Endothelial cell (in vitro differentiated cells): ENCODE results near the gene ANO6. TPM values are rescaled to one million over a fixed set of nuclear protein-coding genes. Genes with fewer than 3 reads are reported as not detected.
"Not testable (repeated sequence)": the region's sequence is repeated elsewhere in the genome, so short reads cannot be mapped to it uniquely, and the experiment has no call there.

ENCODE experiments used
- DNase-seq: peaks from one replicate; pipeline ENCODE4 v3.0.0; 2021; ENCODE audit warnings: low spot score
- H3K27ac Mint-ChIP-seq: one replicate; pipeline ENCODE4 v1.8.0; 2021; ENCODE audit warnings: mixed read lengths, inconsistent platforms; ENCODE audit not compliant: unreplicated experiment
- H3K27me3 Mint-ChIP-seq: one replicate; pipeline ENCODE4 v1.8.0; 2021; ENCODE audit warnings: mild to moderate bottlenecking, moderate library complexity, mixed read lengths, inconsistent platforms; ENCODE audit not compliant: unreplicated experiment
- H3K36me3 Mint-ChIP-seq: one replicate; pipeline ENCODE4 v1.8.0; 2021; ENCODE audit warnings: mild to moderate bottlenecking, low read depth, mixed read lengths, inconsistent platforms; ENCODE audit not compliant: unreplicated experiment
- H3K4me1 Mint-ChIP-seq: one replicate; pipeline ENCODE4 v1.8.0; 2021; ENCODE audit warnings: mild to moderate bottlenecking, mixed read lengths, inconsistent platforms; ENCODE audit not compliant: unreplicated experiment
- H3K4me3 Mint-ChIP-seq: one replicate; pipeline ENCODE4 v1.8.0; 2021; ENCODE audit warnings: mild to moderate bottlenecking, mixed read lengths, inconsistent platforms; ENCODE audit not compliant: unreplicated experiment
- H3K9me3 Mint-ChIP-seq: one replicate; pipeline ENCODE4 v1.8.0; 2021; ENCODE audit warnings: mixed read lengths, inconsistent platforms; ENCODE audit not compliant: unreplicated experiment
- CTCF ChIP-seq: fragments of 200-600 bp; sonication (generic); IDR thresholded peaks from one replicate; pipeline ENCODE4 v1.5.0; 2021; ENCODE audit warnings: antibody characterized with exemption; ENCODE audit not compliant: unreplicated experiment
- total RNA-seq: library from RNA; stranded (reverse); fragmentation: NEBNext Ultra II Directional; extraction: Animal tissue kit (Norgen Biotek cat#: 25700); gene quantifications from one replicate; pipeline ENCODE4 v1.2.1, GENCODE V29; 2021; ENCODE audit not compliant: unreplicated experiment

Gene ANO6
- total RNA-seq, 1 donor from 2014 or later, result 50.8 TPM

GRCh38 chr12:45314770-45315169 is 98.9 kb downstream of the ANO6 start:
- Mint-ChIP-seq H3K27ac (no peak overlapping the region), H3K9me3 (no peaks in the 10 kb centered on the region), H3K4me3 (no peak overlapping the region), H3K36me3 (peaks cover 17% of the 10 kb centered on the region), H3K4me1 (no peaks in the 10 kb centered on the region), H3K27me3 (peaks cover 3% of the 10 kb centered on the region)
- DNase-seq, result no peak
- no peak for TF ChIP-seq CTCF

DNA sequence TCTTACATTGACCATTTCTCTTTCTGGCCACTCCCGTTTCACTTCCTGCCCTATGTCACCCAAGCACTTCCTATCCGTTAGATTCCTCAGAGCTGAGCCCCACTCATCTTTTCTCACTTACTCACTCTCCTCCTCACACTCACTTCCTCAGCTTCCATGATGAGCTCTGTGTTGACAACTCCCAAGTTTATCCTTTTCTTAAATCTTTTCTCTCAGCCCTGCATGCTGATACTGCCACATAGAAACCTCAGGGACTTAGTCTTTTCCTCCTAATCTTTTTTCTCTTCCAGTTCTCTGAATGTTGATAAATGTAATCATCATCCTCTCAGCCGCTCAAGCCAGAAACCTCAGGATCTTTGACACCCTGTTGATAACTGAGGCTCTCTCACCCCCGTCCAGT is 99.6 kb downstream of the ANO6 start:
- peaks cover 17% of the 10 kb centered on the region for H3K36me3 Mint-ChIP-seq
- DNase-seq, result no peak
- no peaks in the 10 kb centered on the region for H3K4me1 Mint-ChIP-seq
- H3K27me3 Mint-ChIP-seq, result peaks cover 3% of the 10 kb centered on the region
- H3K27ac Mint-ChIP-seq, result no peak overlapping the region
- no peak for TF ChIP-seq CTCF
- H3K9me3 Mint-ChIP-seq, result no peaks in the 10 kb centered on the region
- H3K4me3 Mint-ChIP-seq, result peak overlapping the region; percentile 20

DNA sequence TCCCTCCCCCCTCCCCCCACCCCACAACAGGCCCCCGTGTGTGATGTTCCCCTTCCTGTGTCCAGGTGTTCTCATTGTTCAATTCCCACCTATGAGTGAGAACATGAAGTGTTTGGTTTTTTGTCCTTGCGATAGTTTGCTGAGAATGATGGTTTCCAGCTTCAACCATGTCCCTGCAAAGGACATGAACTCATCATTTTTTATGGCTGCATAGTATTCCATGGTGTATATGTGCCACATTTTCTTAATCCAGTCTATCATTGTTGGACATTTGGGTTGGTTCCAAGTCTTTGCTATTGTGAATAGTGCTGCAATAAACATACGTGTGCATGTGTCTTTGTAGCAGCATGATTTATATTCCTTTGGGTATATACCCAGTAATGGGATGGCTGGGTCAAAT is 101.4 kb downstream of the ANO6 start:
- H3K27me3 Mint-ChIP-seq, DNase-seq, H3K27ac Mint-ChIP-seq, H3K4me3 Mint-ChIP-seq, H3K4me1 Mint-ChIP-seq, H3K9me3 Mint-ChIP-seq: not testable (repeated sequence)
- H3K36me3 Mint-ChIP-seq, result peaks cover 17% of the 10 kb centered on the region

GRCh38 chr12:45322810-45323209 is 106.9 kb downstream of the ANO6 start:
- Mint-ChIP-seq H3K4me3 (no peak overlapping the region), H3K27me3 (no peaks in the 10 kb centered on the region), H3K9me3 (no peaks in the 10 kb centered on the region), H3K36me3 (no peaks in the 10 kb centered on the region), H3K27ac (no peak overlapping the region), H3K4me1 (peaks cover 1% of the 10 kb centered on the region)
- no peak for DNase-seq
- TF ChIP-seq CTCF, result no peak

DNA sequence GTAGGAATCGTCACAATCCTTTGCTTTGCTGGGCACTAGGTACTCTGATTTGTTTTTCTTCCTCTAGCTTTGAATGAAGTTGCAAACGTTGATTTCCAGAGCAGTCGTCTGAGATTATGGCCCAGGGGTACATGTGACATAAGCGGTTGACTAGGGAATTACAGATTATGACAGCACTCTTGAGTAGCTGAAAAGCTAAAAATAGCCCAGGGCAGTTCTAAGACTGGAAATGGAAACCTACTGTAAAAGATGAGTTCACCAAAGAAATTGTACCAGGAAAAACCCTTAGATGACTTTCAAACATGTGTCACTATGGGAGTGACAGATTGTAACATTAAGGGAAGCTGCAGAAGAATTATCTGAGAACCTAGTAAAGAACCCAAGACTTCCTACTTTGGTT is 108.5 kb downstream of the ANO6 start:
- Mint-ChIP-seq H3K9me3 (no peaks in the 10 kb centered on the region), H3K4me1 (peaks cover 11% of the 10 kb centered on the region), H3K4me3 (no peak overlapping the region), H3K36me3 (no peaks in the 10 kb centered on the region), H3K27ac (no peak overlapping the region), H3K27me3 (no peaks in the 10 kb centered on the region)
- DNase-seq, result no peak
- no peak for TF ChIP-seq CTCF

DNA sequence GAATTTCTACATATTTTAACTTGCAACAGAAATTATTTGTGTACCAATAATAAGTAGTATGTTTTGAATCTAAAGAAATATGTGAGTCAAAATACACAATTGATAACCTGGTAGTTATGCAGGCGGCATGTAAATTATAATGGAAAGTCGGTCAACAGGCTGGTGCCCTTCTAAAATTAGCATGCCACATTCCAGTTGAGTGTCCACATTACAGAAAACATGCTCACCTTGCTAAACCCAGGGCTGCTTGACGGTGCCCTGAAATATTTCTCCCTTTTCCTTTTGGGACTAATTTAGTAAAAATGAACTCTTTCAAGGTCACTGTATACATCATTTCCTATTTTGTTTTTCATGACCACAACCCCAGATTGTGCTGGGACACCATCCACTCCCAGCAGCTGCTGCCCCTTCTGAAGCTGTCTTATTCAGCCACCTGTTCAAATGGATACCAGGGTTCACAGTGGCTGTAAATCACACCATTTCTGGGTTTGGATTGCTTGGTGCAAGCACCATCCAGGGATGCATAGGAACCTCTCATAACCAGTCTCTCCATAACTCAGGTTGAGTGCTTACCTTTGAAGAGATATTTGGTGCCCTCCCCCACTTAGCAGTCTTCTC is 110.6 kb downstream of the ANO6 start:
- DNase-seq, result no peak
- H3K27me3 Mint-ChIP-seq, result peaks cover 1% of the 10 kb centered on the region
- no peak overlapping the region for H3K27ac Mint-ChIP-seq
- peaks cover 11% of the 10 kb centered on the region for H3K4me1 Mint-ChIP-seq
- no peak overlapping the region for H3K4me3 Mint-ChIP-seq
- TF ChIP-seq CTCF, result no peak
- H3K9me3 Mint-ChIP-seq, result no peaks in the 10 kb centered on the region
- H3K36me3 Mint-ChIP-seq, result no peaks in the 10 kb centered on the region
